ENCODE results near the gene HLA-DOA.

Gene HLA-DOA

GRCh38 chr6:32971581-32972352 is 37.6 kb downstream of the HLA-DOA start:
- no peak for TF ChIP-seq CTCF (IDR thresholded peaks at IDR 0.05)

GRCh38 chr6:32971242-32971580 is 38.2 kb downstream of the HLA-DOA start:
- no peak for TF ChIP-seq CTCF (IDR thresholded peaks at IDR 0.05)

GRCh38 chr6:32970413-32971241 is 38.8 kb downstream of the HLA-DOA start:
- TF ChIP-seq CTCF (IDR thresholded peaks at IDR 0.05), result no peak

GRCh38 chr6:32969685-32970412 is 39.5 kb downstream of the HLA-DOA start:
- TF ChIP-seq CTCF (IDR thresholded peaks at IDR 0.05), result no peak

- TF ChIP-seq CTCF (IDR thresholded peaks at IDR 0.05), result no peak
Observed at GRCh38 chr6:32968867-32969684, 40.3 kb downstream of the HLA-DOA start.

- no peak for TF ChIP-seq CTCF (IDR thresholded peaks at IDR 0.05)
Observed at GRCh38 chr6:32968093-32968866, 41.1 kb downstream of the HLA-DOA start, which contains the start of gene BRD2. Gene BRD2, plus strand, starts transcription at chr6:32968594. Its CDS starts 4,305 bp downstream, at chr6:32972899.
